A673 (cell line): ENCODE measurements around the gene SLCO3A1. TPM values are rescaled to one million over a fixed set of nuclear protein-coding genes. Genes with fewer than 3 reads are reported as not detected.

Experiments
- BruUV-seq: library from RNA; stranded (reverse); fragments of 400-500 nt; replicated peaks from 2 replicates; lab custom pipeline; 2021; lab: Mats Ljungman, UMichigan
- CTCF ChIA-PET: fragments of 300-600 bp; sonication (Branson Sonifier 250); formaldehyde crosslinking; loops from one replicate; lab custom pipeline; 2022; ENCODE audit warnings: antibody characterized with exemption; lab: Charles Lee
- POLR2A ChIA-PET: fragments of 300-600 bp; sonication (Branson Sonifier 250); formaldehyde crosslinking; loops from one replicate; lab custom pipeline; 2022; ENCODE audit warnings: antibody characterized with exemption; ENCODE audit not compliant: low non-redundant PET; lab: Charles Lee
- DNase-seq: peaks from one replicate; pipeline ENCODE4 v3.0.0-alpha.2; 2015; ENCODE audit warnings: low spot score
- H3K27ac ChIP-seq: fragments of 200-600 bp; sonication (generic); 2 replicates; pipeline ENCODE4 v1.5.1; 2016; ENCODE audit warnings: mixed run types, low read depth, mild to moderate bottlenecking, mixed read lengths, antibody characterized with exemption, low read length; ENCODE audit not compliant: poor library complexity, severe bottlenecking
- H3K27me3 ChIP-seq: fragments of 200-600 bp; sonication (generic); replicated peaks from 2 replicates; pipeline ENCODE4 v1.6.1; 2017; ENCODE audit warnings: mixed run types, low read depth, mild to moderate bottlenecking, mixed read lengths, antibody characterized with exemption, low read length; ENCODE audit not compliant: insufficient read depth, poor library complexity
- H3K36me3 ChIP-seq: fragments of 200-600 bp; sonication (generic); 2 replicates; pipeline ENCODE4 v1.6.1; 2016; ENCODE audit warnings: mixed run types, mild to moderate bottlenecking, mixed read lengths, antibody characterized with exemption, low read length; ENCODE audit not compliant: insufficient read depth, poor library complexity, severe bottlenecking
- H3K4me1 ChIP-seq: fragments of 200-600 bp; sonication (generic); 2 replicates; pipeline ENCODE4 v1.6.1; 2017; ENCODE audit warnings: mixed run types, mild to moderate bottlenecking, mixed read lengths, antibody characterized with exemption, low read length; ENCODE audit not compliant: insufficient read depth, poor library complexity, severe bottlenecking
- H3K4me3 ChIP-seq: fragments of 200-600 bp; sonication (generic); 2 replicates; pipeline ENCODE4 v1.5.1; 2016; ENCODE audit warnings: low read depth, mixed run types, mild to moderate bottlenecking, mixed read lengths, low read length; ENCODE audit not compliant: poor library complexity, severe bottlenecking
- H3K9me3 ChIP-seq: fragments of 200-600 bp; sonication (generic); 2 replicates; pipeline ENCODE4 v1.6.1; 2016; ENCODE audit warnings: mixed run types, low read depth, mild to moderate bottlenecking, mixed read lengths, antibody characterized with exemption, low read length; ENCODE audit not compliant: poor library complexity, severe bottlenecking
- EZH2 ChIP-seq: fragments of 200-600 bp; sonication (generic); IDR thresholded peaks from 2 replicates; pipeline ENCODE4 v1.6.1; 2017; ENCODE audit warnings: borderline replicate concordance, low read depth, mild to moderate bottlenecking, mixed read lengths, antibody characterized with exemption, low read length; ENCODE audit not compliant: poor library complexity, severe bottlenecking
- intact Hi-C: fragments of 100-400 bp; cut with micrococcal nuclease; formaldehyde crosslinking; loops from one replicate; pipeline ENCODE4 v1.10.0; 2022; ENCODE audit not compliant: unreplicated experiment
- total RNA-seq: library from RNA; stranded (reverse); gene quantifications from 2 replicates; pipeline ENCODE4 v1.2.3, GENCODE V29; 2021
- TF ChIP-seq, protein P1 (sequence below): fragments of 300-800, 200-600 bp; sonication (generic); conservative IDR thresholded peaks from 2 replicates; pipeline ENCODE4 v1.5.1; 2017; ENCODE audit warnings: low read depth, mild to moderate bottlenecking, antibody characterized with exemption, low read length, moderate library complexity, mixed read lengths

Gene SLCO3A1
- total RNA-seq, 1 experiment from 2014 or later, result 16.6 TPM

DNA sequence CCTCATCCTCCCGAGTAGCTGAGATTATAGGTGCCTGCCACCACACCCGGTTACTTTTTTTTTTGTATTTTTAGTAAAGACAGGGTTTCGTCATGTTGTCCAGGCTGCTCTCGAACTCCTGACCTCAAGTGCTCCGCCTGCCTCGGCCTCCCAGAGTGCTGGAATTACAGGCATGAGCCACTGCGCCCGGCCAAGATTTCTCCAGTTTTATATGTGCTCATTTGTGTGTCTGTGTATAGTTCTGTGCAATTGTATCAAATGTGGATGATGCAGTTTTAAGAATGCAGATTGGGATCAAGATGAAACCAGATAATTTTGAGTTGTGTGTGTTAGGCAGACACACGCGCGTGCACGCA lies 68.3 kb downstream of the SLCO3A1 start:
- ChIA-PET POLR2A (no interaction called here), CTCF (no interaction called here)
- intact Hi-C loops, result no loop called here
- H3K27ac ChIP-seq, result no peak overlapping the region
- H3K36me3 ChIP-seq, result no peaks in the 10 kb centered on the region
- BruUV-seq, result no TSS peak
- H3K4me1 ChIP-seq, result peaks cover 7% of the 10 kb centered on the region
- TF ChIP-seq, protein P1, sequence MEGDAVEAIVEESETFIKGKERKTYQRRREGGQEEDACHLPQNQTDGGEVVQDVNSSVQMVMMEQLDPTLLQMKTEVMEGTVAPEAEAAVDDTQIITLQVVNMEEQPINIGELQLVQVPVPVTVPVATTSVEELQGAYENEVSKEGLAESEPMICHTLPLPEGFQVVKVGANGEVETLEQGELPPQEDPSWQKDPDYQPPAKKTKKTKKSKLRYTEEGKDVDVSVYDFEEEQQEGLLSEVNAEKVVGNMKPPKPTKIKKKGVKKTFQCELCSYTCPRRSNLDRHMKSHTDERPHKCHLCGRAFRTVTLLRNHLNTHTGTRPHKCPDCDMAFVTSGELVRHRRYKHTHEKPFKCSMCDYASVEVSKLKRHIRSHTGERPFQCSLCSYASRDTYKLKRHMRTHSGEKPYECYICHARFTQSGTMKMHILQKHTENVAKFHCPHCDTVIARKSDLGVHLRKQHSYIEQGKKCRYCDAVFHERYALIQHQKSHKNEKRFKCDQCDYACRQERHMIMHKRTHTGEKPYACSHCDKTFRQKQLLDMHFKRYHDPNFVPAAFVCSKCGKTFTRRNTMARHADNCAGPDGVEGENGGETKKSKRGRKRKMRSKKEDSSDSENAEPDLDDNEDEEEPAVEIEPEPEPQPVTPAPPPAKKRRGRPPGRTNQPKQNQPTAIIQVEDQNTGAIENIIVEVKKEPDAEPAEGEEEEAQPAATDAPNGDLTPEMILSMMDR, result no peak
- TF ChIP-seq EZH2, result no peak
- no peak for DNase-seq
- no peak overlapping the region for H3K4me3 ChIP-seq
- H3K9me3 ChIP-seq, result no peaks in the 10 kb centered on the region
- H3K27me3 ChIP-seq, result no peaks in the 10 kb centered on the region

DNA sequence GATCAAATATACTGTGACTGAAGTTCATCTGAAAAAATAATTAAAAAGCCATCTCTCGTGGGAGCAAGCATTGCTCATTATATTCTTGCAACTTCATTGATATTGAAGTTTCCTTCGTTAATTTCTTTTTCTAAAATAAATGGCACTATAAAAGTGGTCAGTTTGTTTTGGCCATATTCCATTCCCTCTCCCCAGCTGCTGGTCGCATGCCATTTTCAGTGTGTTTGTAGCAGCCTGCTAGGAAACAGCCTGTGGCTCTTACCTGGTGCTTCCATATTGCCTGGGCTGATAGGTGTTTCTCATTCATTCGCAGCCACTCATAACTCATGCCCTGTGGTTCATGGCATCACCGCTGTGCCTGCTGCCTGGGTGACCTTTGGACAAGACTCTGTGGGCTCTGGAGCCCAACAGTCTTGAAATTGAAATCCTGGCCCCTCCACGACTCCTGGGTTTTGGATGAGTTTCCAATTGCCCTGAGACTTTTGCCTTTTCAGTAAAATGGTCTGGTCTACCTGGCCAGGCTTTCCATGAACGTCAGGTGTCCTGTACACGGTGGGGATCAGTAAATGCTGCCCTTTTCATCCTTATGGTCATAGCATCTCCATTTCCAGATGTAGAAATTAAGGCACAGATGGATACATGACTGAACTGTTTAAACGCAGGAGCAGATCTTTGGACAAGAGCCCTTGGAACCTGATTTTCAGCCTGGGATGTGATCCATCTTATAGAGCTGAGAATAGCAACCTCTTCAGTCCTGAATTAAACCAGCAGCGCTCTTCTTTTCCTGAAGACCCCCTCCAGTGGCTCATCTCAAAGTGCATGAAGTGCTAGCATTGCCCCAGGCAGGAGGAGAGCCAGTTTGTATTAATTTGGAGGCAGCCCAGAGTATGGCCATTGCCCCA lies 69.4 kb downstream of the SLCO3A1 start:
- POLR2A ChIA-PET, result no interaction called here
- intact Hi-C loops, result no loop called here
- H3K27ac ChIP-seq, result no peak overlapping the region
- TF ChIP-seq EZH2, result no peak
- TF ChIP-seq, protein P1, result no peak
- CTCF ChIA-PET, result no interaction called here
- no peak for DNase-seq
- BruUV-seq, result no TSS peak
- H3K36me3 ChIP-seq, result no peaks in the 10 kb centered on the region
- H3K4me1 ChIP-seq, result peaks cover 17% of the 10 kb centered on the region
- H3K9me3 ChIP-seq, result no peaks in the 10 kb centered on the region
- H3K27me3 ChIP-seq, result no peaks in the 10 kb centered on the region
- H3K4me3 ChIP-seq, result no peak overlapping the region

DNA sequence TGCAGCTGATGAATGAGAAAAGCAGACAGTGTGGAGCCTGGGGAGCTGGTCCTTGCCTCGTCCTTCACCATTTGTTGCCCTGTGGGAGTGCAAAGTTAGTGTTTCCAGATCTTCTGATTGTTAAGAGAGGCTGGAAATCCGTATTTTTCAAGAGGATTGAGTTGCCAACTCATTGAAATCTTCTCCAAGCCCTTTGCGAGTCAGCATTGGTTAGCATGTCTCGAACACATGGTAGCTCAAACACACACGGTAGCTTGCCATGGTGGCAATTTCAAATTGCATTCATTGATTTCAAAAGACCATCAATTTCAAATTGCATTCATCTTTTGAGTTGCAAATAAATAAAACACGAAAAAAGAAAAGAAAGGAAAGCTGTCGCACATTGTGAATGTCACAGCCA lies 70.7 kb downstream of the SLCO3A1 start:
- no peaks in the 10 kb centered on the region for H3K9me3 ChIP-seq
- peaks cover 17% of the 10 kb centered on the region for H3K4me1 ChIP-seq
- H3K27ac ChIP-seq, result no peak overlapping the region
- TF ChIP-seq, protein P1, result no peak
- no peak for TF ChIP-seq EZH2
- CTCF ChIA-PET, result no interaction called here
- POLR2A ChIA-PET, result no interaction called here
- no peaks in the 10 kb centered on the region for H3K27me3 ChIP-seq
- H3K4me3 ChIP-seq, result no peak overlapping the region
- intact Hi-C loops, result no loop called here
- no peaks in the 10 kb centered on the region for H3K36me3 ChIP-seq
- DNase-seq, result no peak
- BruUV-seq, result no TSS peak
